Left colon (tissue), 2 donors: ENCODE data around the gene DPYSL4. TPM values are rescaled to one million over a fixed set of nuclear protein-coding genes. Genes with fewer than 3 reads are reported as not detected.

Source experiments
- ATAC-seq: fragments of 200-7000 bp; cut with Tn5 transposase; one replicate; pipeline ENCODE4 v1.9.1; 2020; ENCODE audit warnings: mild to moderate bottlenecking, moderate library complexity
- DNase-seq, 2 donors: peaks; one replicate each; pipeline ENCODE4 v3.0.0-alpha.2; 2020
- intact Hi-C, 2 donors: fragments of 100-400 bp; cut with DNase I in 1 of 2; cut with micrococcal nuclease in 1 of 2; formaldehyde crosslinking; loops; one replicate each; pipeline versions ENCODE4 v1.11.2 to v1.14.0; 2022; cut with DNase I, micrococcal nuclease
- long read RNA-seq: library from polyadenylated mRNA; unstranded; transcript quantifications from one replicate; pipeline ENCODE4 v2.0.0, GENCODE V29; 2021
- total RNA-seq, 2 donors: library from RNA; stranded (reverse); fragmentation: NEBNext Ultra II Directional; extraction: Animal tissue kit (Norgen Biotek cat#: 25700); gene quantifications; one replicate each; pipeline ENCODE4 v1.2.1, GENCODE V29; 2021
- donor health status: DM: no; HTN: no; CAD: no.
- donor health status: DM: yes; HTN: yes; CAD: no.

DPYSL4 gene
- total RNA-seq = under 1 TPM in 1 of 2 donors, not detected in 1; 0.45 TPM
- long read RNA-seq = 0 reads

GRCh38 chr10:132186488-132187429 lies at the start of gene DPYSL4:
Gene DPYSL4, plus strand, starts transcription at chr10:132186948. Its CDS starts 116 bp downstream, at chr10:132187064.
- DNase-seq = no peak
- peak; percentile 5 for ATAC-seq
- intact Hi-C loops = no loop called here

- ATAC-seq (no peak), DNase-seq (no peak)
- intact Hi-C loops = no loop called here
Observed at GRCh38 chr10:132137111-132138072, 49.4 kb upstream of the DPYSL4 start.

- ATAC-seq (no peak), DNase-seq (no peak)
- intact Hi-C loops = no loop called here
Observed at GRCh38 chr10:132138133-132138532, 48.6 kb upstream of the DPYSL4 start.

GRCh38 chr10:132138596-132138995 lies 48.2 kb upstream of the DPYSL4 start:
- DNase-seq = no peak
- intact Hi-C loops = no loop called here
- no peak for ATAC-seq

- no peak for DNase-seq
- no peak for ATAC-seq
- intact Hi-C loops = no loop called here
Observed at GRCh38 chr10:132139526-132139925, 47.2 kb upstream of the DPYSL4 start.

- ATAC-seq (no peak), DNase-seq (peak in 1 of 2 donors; percentile 2)
- intact Hi-C loops = loop anchor here in 1 of 2 donors (10.0 kb wide), 1 partner anchor 256 kb away; no protein-coding TSS in a partner anchor
Observed at GRCh38 chr10:132140167-132140925, 46.4 kb upstream of the DPYSL4 start.

GRCh38 chr10:132141076-132141475 lies 45.7 kb upstream of the DPYSL4 start:
- no peak for ATAC-seq
- intact Hi-C loops = loop anchor here in 1 of 2 donors (10.0 kb wide), 1 partner anchor 256 kb away; no protein-coding TSS in a partner anchor
- peak in 1 of 2 donors; percentile 1 for DNase-seq

GRCh38 chr10:132141526-132142395 lies 45.0 kb upstream of the DPYSL4 start:
- ATAC-seq (no peak), DNase-seq (peak in 1 of 2 donors; percentile 2)
- intact Hi-C loops = loop anchor here in 1 of 2 donors (10.0 kb wide), 1 partner anchor 257 kb away; no protein-coding TSS in a partner anchor

- ATAC-seq (peak; percentile 63), DNase-seq (peak in 1 of 2 donors; percentile 37)
- intact Hi-C loops = loop anchor here in 1 of 2 donors (10.0 kb wide), 1 partner anchor 258 kb away; no protein-coding TSS in a partner anchor
Observed at GRCh38 chr10:132142396-132143161, 44.2 kb upstream of the DPYSL4 start.

GRCh38 chr10:132143162-132143561 lies 43.6 kb upstream of the DPYSL4 start:
- intact Hi-C loops = loop anchor here in 1 of 2 donors (10.0 kb wide), 1 partner anchor 258 kb away; no protein-coding TSS in a partner anchor
- DNase-seq = no peak

GRCh38 chr10:132144086-132144485 lies 42.7 kb upstream of the DPYSL4 start:
- ATAC-seq (no peak), DNase-seq (no peak)
- intact Hi-C loops = loop anchor here in 1 of 2 donors (10.0 kb wide), 1 partner anchor 259 kb away; no protein-coding TSS in a partner anchor

More at GRCh38 chr10:132143162-132143561, 43.6 kb upstream of the DPYSL4 start:
- no peak for ATAC-seq

GRCh38 chr10:132145002-132145401 lies 41.7 kb upstream of the DPYSL4 start:
- peak in 1 of 2 donors; percentile 1 for DNase-seq
- intact Hi-C loops = loop anchor here in 1 of 2 donors (10.0 kb wide), 1 partner anchor 260 kb away; no protein-coding TSS in a partner anchor
- no peak for ATAC-seq

- DNase-seq (no peak), ATAC-seq (no peak)
- intact Hi-C loops = loop anchor here in 1 of 2 donors (10.0 kb wide), 1 partner anchor 261 kb away; no protein-coding TSS in a partner anchor
Observed at GRCh38 chr10:132145521-132146185, 41.1 kb upstream of the DPYSL4 start.

GRCh38 chr10:132146271-132146671 lies 40.5 kb upstream of the DPYSL4 start:
- intact Hi-C loops = loop anchor here in 1 of 2 donors (10.0 kb wide), 1 partner anchor 261 kb away; no protein-coding TSS in a partner anchor
- DNase-seq (peak in 1 of 2 donors; percentile 1), ATAC-seq (no peak)
